Right ventricle myocardium superior (tissue), 1 donor: ENCODE data around the gene ARG1. TPM values are rescaled to one million over a fixed set of nuclear protein-coding genes. Genes with fewer than 3 reads are reported as not detected.

Experiments
- total RNA-seq: library from RNA; stranded (reverse); fragmentation: NEBNext Ultra II Directional; extraction: Animal tissue kit (Norgen Biotek cat#: 25700); gene quantifications from one replicate; pipeline ENCODE4 v1.2.1, GENCODE V29; 2021
- donor health status: DM: no; HTN: yes; CAD: no; lungs with severe emphysema.

The ARG1 gene
- total RNA-seq, 1 donor from 2014 or later = not detected

Other genes with a start within 250 kb of the ARG1 start
- 10.6 TPM for gene MED23, start 55.0 kb downstream of the ARG1 start, total RNA-seq
- 0.11 TPM for gene ENPP3, start 64.1 kb downstream of the ARG1 start, total RNA-seq
- gene OR2A4, start 128.2 kb downstream of the ARG1 start, total RNA-seq = not detected
- gene CTAGE9, start 137.8 kb downstream of the ARG1 start, total RNA-seq = not detected
- gene ENPP1, start 234.8 kb downstream of the ARG1 start, total RNA-seq = 2.2 TPM